IPS DF 4.7 (cell line): ENCODE data around the gene MGST3.
"Not testable (repeated sequence)": the region's sequence is repeated elsewhere in the genome, so short reads cannot be mapped to it uniquely, and the experiment has no call there.

Experiments
- DNase-seq: peaks from one replicate; pipeline ENCODE4 v3.0.0-alpha.2; 2013; ENCODE audit warnings: low spot score; ENCODE audit errors: extremely low read depth

Gene MGST3

DNA sequence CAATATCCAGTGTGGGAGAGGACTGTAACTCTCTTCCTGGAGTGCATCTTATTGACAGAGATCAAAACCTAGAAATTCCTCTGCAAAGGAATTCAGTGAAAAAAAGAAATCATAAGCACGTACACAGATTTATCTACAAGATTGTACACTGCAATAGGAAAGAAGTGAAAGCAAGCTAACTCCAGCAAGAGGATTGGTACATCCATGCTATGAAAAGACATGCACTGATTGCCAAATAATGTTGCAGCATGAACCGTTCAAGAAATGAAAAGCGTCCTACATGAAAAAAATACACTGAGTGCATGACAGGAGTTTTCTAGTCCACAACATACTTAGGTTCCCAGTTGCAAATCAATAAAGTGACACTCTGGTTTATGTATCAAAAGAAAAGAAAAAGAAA, 1.9 kb upstream of the MGST3 start:
- no peak for DNase-seq

DNA sequence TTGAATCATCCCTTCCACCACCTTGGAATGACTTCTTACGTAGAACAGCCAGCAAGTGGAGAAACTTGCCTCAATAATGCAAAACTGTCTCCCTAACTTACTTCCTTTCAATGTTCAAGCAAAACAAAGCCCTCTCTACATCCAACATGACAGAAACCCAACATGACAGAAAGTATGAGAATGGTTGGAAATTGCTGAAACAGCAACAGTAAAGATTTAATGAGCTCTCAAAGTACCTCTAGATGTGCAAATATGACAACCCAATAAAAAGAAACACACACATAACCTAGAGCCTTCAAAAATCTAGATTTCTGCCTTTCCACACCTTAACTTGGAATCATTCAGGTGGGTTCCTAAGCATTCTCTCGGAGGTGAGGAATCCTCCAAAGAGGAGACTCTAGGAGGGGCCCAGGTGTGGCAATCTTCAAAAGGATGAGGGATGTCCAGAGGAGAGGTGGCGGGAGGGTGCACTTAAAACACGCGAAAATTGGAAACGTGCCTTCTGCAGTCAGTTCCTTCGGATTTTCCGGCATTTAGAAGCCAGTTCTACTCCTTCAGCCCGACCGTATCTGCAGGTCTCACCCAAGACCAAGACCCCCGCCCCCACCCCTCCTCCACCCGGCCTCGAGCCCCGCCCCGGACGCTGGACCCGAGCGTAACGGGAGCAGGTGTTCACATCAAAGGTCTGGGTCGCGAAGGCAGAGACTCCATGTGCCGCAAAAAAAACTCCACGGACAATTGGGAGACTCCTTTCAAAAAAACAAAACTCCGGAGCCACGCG, 996 bp upstream of the MGST3 start:
- no peak for DNase-seq

DNA sequence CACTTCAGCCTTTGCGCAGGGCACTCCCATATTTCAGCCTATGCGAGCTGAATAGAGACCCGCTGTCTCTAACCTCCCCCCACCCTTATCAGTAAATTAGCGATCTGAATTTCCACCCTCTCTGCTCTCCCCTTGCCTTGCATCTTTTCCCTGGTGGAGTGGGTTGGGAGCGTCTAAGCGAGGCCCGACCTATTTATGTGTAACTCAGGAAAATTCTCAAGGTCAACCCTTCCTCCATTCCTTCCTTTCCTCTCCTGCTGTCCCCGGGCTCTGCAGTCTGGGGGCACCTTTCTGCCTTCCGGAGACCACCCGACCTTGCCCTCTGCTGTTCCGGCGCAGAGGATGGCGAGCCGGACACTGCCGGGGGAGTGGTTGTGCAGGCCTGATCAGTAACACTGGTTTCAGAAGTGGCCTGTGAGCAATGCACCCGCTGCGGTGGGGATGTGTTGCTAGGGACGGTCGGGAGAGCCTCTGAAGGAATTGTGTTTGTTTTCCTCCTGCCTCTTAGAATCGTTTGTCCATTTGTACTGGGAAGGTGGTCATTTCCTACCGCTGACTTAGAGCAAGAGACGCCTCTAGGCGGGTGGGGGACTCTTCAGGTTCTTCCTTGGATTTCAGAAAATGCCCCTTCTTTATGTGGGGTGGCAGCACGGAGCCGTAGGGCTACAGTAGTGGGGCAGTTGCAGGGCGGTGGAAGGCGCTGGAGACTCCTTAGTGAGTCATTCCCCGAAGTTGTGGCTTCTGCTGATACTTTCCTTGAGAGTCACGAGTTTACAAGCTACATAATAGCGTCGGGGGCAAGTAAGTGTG, 513 bp downstream of the MGST3 start:
- DNase-seq: no peak

DNA sequence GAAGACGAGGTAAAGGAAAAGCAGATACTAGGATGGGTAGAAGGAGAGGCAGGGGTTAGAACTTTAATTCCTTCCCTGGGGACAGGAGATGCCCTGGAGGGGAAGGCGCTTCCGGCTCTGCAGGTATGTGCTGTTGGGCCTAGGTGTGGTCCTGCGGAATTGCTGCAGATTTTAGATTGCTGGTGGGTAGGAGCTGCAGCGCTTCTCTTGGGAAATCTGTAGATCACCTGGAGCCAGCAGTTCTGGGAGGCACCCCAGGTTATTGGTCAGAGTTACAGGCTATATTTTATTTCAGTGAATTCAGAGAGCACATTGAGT, 1.1 kb downstream of the MGST3 start:
- no peak for DNase-seq

- no peak for DNase-seq
These were observed 1.5 kb downstream of the MGST3 start for GRCh38 chr1:165632491-165632890.

DNA sequence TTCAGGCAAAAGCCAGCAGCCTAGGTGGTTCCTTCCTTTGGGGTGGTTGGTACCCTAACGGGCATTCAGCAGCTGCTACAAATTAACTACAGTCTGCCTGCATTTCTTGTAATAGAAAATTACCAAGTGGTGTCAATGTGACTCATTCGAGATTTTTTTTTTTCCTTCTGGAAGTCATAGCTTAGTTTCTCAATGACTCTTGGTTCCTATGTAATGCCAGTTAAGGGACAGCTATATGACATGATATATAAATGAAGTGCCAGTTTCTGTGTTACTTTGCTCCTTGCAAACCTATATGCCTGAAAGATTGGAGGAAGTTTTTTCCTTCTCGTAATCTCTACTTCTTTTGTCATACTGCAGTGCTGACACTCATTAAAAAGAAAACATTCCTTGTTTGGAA, 2.6 kb downstream of the MGST3 start:
- no peak for DNase-seq

DNA sequence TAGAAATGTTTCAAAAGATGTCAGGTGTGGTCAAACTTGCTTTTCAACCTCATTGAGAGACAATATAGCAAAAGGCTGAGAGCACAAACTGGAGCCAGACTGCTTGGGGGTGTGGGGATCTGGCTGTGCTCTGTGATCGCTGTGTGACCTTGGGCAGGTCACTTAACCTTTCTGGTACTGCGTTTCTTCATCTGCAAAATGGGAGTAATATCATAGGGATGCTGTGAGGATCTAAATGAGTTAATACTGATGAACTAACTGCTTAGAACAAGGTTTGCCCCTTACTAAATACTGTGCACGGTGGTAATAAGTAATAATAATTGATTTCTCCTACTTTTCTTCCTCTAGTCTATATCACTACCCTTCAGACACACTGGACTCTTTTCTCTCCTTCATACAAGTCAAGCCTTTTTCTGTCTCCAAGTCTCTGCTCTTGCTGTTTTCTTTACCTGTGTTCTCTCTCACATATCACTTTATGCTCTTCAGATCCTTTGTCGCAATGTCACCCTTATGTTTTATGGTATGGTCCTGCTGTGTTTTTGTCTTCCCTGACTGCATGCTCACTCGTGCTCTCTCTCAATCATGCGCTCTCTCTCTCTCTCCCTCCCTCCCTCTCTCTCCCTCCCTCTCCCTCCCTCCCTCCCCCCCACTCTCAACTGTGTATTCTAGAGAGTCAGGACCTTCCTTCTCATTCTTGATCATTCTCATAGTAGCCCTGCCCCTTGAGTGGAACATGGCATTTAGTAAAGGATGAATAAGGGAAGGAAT, 3.3 kb downstream of the MGST3 start:
- DNase-seq: no peak

- no peak for DNase-seq
These were observed 4.3 kb downstream of the MGST3 start for GRCh38 chr1:165635329-165635728.

DNA sequence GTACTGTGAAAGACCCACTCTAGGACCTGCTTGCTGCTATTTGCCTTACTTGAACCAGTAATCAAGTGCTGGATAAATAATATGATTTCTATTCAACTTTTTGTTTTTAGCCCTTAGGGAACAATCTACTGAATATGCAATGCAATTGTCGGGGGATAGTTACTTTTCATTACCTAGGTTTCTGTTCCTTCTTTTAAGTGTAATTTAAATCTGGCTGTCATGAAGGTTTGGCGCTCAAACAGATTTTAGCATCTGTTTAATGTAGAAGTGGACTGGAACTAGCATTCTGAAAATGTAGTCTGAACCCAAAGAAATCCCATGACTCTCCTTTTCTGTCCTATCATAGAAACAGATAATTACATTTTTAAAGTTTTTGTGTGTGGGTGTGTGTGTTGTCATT, 4.8 kb downstream of the MGST3 start:
- DNase-seq: no peak

- no peak for DNase-seq
These were observed 6.4 kb downstream of the MGST3 start for GRCh38 chr1:165637427-165637826.

DNA sequence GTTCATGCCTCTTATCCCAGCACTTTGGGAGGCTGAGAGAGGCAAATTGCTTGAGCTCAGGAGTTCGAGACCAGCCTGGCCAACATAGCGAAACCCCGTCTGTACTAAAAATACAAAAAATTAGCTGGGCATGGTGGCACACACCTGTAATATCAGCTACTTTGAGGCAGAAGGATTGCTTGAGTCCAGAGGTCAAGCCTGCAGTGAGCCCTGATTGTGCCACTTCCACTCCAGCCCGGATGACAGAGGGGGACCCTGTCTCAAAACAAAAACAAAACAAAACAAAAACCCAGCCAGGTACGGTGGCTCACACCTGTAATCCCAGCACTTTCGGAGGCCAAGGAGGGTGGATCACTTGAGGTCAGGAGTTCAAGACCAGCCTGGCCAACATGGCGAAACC, 7.2 kb downstream of the MGST3 start:
- DNase-seq: not testable (repeated sequence)

GRCh38 chr1:165639821-165640623, 9.0 kb downstream of the MGST3 start:
- no peak for DNase-seq

DNA sequence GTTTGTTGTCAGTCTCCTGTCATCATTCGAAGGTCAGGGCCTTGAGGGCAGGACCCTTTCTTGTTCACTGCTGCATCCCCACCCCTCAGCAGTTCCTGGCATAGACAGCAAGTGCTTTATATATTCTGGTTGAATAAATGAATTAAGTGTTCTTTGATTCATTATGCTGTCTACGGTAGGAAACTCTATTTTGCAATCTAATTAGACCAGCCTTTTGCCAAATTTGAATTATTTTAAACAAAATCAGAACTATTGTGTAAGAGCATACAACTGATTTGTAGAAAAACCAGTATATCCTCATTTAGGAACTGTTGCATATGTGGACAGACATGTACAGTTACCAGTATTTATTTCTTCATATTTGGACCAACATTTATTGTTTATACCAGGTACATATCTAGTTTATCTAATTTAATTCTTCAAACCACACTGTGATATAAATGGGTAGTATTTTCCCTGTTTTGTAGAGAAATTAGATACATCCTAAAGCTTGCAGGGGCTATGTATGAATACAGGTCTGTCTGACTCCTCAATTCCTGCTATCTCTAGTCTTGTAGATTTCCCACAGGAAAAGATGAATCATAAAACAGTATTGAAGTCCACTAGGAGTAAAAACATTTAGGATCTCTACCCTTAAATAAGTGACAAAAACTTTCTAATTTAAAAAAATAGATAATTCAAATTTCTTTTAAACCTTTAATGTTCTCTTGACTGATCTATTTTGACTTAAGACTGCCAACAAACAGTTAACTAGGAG, 10.4 kb downstream of the MGST3 start:
- DNase-seq: no peak

DNA sequence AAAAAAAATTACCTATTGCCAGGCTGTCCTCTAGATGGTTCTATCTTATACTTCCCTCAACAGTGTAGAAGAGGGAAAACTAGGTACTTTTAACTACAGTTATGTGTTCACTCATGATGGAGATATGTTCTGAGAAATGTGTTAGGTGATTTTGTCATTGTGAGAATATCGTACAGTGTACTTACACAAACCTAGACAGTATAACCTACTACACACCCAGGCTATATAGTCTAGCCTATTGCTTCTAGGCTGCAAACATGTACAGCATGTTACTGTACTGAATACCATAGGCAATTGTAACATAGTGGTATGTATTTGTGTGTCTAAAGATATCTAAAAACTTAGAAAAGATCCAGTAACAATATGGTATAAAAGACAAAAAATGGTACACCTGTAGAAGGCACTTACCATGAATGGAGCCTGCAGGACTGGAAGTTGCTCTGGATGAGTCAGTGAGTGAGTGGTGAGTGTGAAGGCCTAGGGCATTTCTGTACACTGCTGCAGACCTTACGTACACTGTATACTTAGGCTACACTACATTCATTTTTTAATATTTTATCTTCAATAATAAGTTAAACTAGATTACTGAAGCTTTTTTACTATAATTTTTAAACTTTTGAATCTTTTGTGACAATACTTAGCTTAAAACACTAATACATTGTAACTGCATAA, 13.2 kb downstream of the MGST3 start:
- DNase-seq: no peak

DNA sequence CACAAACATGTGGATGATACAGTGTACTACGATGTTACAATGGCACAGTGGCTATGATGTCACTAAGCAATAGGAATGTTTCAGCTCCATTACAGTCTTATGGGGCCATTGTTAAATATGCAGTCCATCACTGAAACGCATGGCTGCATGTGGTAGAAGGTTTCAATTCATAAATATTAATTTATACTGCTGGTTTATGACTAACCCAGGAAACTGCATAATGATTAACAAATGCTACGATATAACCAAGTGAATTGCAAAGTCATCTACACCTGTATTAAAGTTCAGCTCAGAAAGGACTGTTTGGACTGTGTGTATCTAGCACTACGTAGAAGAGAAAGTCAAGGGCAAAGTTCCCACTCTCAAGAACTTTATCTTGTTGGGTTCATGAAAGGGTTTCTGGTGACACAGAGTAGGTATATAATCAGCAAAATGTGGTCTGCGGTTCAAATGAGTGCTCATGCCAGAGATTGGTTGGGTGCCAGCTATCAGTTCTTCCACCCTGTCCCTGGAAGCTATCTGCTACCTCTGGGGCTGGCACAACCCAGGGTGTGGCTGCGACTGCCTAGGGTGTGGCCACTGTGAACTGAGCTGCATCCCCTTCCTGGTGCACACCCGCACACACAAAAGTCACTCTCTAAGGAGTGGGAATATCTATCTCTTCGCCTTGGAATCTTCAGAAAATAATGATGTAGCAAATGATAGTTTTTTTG, 14.8 kb downstream of the MGST3 start:
- no peak for DNase-seq

GRCh38 chr1:165647517-165647916, 16.5 kb downstream of the MGST3 start:
- DNase-seq: no peak

- no peak for DNase-seq
These were observed 16.9 kb downstream of the MGST3 start for GRCh38 chr1:165647970-165648369.

- no peak for DNase-seq
These were observed 18.0 kb downstream of the MGST3 start for GRCh38 chr1:165648919-165649572.
